ENCODE results near the gene ABCA7.
A peak's percentile ranks its signal among the peaks of the same experiment; 100 is the strongest.
"Not testable (repeated sequence)": the region's sequence is repeated elsewhere in the genome, so short reads cannot be mapped to it uniquely, and the experiment has no call there.

Gene ABCA7

GRCh38 chr19:1109697-1110671, 70.1 kb downstream of the ABCA7 start:
- H3K4me1 ChIP-seq (ENCODE audit: control insufficient read depth, insufficient read depth, low read length) = peaks cover 15% of the 10 kb centered on the region
- H3K9me3 ChIP-seq (ENCODE audit: control insufficient read depth, low read length) = no peaks in the 10 kb centered on the region
- H3K36me3 ChIP-seq (ENCODE audit: control insufficient read depth, insufficient read depth, low read length, severe bottlenecking) = peaks cover 58% of the 10 kb centered on the region
- DNase-seq (ENCODE audit: low read depth) = no peak
- no peak overlapping the region for H3K4me3 ChIP-seq (ENCODE audit: low read length)
- no peak overlapping the region for H3K9ac ChIP-seq (ENCODE audit: low read length)
- no peaks in the 10 kb centered on the region for H3K27me3 ChIP-seq (replicated peaks; ENCODE audit: control insufficient read depth, insufficient read depth, low read length)

GRCh38 chr19:1110809-1111640, 71.1 kb downstream of the ABCA7 start:
- H3K4me1 ChIP-seq (ENCODE audit: control insufficient read depth, insufficient read depth, low read length) = peaks cover 12% of the 10 kb centered on the region
- H3K4me3 ChIP-seq (ENCODE audit: low read length) = no peak overlapping the region
- DNase-seq (ENCODE audit: low read depth) = no peak
- peaks cover 61% of the 10 kb centered on the region for H3K36me3 ChIP-seq (ENCODE audit: control insufficient read depth, insufficient read depth, low read length, severe bottlenecking)
- H3K27me3 ChIP-seq (replicated peaks; ENCODE audit: control insufficient read depth, insufficient read depth, low read length) = no peaks in the 10 kb centered on the region
- no peak overlapping the region for H3K9ac ChIP-seq (ENCODE audit: low read length)
- H3K9me3 ChIP-seq (ENCODE audit: control insufficient read depth, low read length) = no peaks in the 10 kb centered on the region

GRCh38 chr19:1111641-1112267, 71.8 kb downstream of the ABCA7 start:
- Histone ChIP-seq H3K4me1 (ENCODE audit: control insufficient read depth, insufficient read depth, low read length) (peaks cover 7% of the 10 kb centered on the region), H3K36me3 (ENCODE audit: control insufficient read depth, insufficient read depth, low read length, severe bottlenecking) (peaks cover 61% of the 10 kb centered on the region), H3K9me3 (ENCODE audit: control insufficient read depth, low read length) (no peaks in the 10 kb centered on the region), H3K9ac (ENCODE audit: low read length) (no peak overlapping the region), H3K4me3 (ENCODE audit: low read length) (no peak overlapping the region), H3K27me3 (replicated peaks; ENCODE audit: control insufficient read depth, insufficient read depth, low read length) (no peaks in the 10 kb centered on the region)
- no peak for DNase-seq (ENCODE audit: low read depth)

GRCh38 chr19:1112268-1113029, 72.5 kb downstream of the ABCA7 start:
- Histone ChIP-seq H3K36me3 (ENCODE audit: control insufficient read depth, insufficient read depth, low read length, severe bottlenecking) (peaks cover 64% of the 10 kb centered on the region), H3K27me3 (replicated peaks; ENCODE audit: control insufficient read depth, insufficient read depth, low read length) (no peaks in the 10 kb centered on the region), H3K4me1 (ENCODE audit: control insufficient read depth, insufficient read depth, low read length) (peaks cover 7% of the 10 kb centered on the region), H3K9ac (ENCODE audit: low read length) (no peak overlapping the region), H3K4me3 (ENCODE audit: low read length) (no peak overlapping the region), H3K9me3 (ENCODE audit: control insufficient read depth, low read length) (no peaks in the 10 kb centered on the region)
- DNase-seq (ENCODE audit: low read depth) = peak; percentile 34

- DNase-seq (ENCODE audit: low read depth) = peak; percentile 96
- H3K27me3 ChIP-seq (replicated peaks; ENCODE audit: control insufficient read depth, insufficient read depth, low read length) = no peaks in the 10 kb centered on the region
- H3K9me3 ChIP-seq (ENCODE audit: control insufficient read depth, low read length) = no peaks in the 10 kb centered on the region
- peak overlapping the region; percentile 80 for H3K9ac ChIP-seq (ENCODE audit: low read length)
- H3K36me3 ChIP-seq (ENCODE audit: control insufficient read depth, insufficient read depth, low read length, severe bottlenecking) = peaks cover 73% of the 10 kb centered on the region
- H3K4me3 ChIP-seq (ENCODE audit: low read length) = no peak overlapping the region
- peaks cover 7% of the 10 kb centered on the region for H3K4me1 ChIP-seq (ENCODE audit: control insufficient read depth, insufficient read depth, low read length)
Measured at GRCh38 chr19:1113030-1113985, 73.4 kb downstream of the ABCA7 start.

GRCh38 chr19:1113986-1114483, 74.1 kb downstream of the ABCA7 start:
- no peak overlapping the region for H3K4me3 ChIP-seq (ENCODE audit: low read length)
- H3K9me3 ChIP-seq (ENCODE audit: control insufficient read depth, low read length) = no peaks in the 10 kb centered on the region
- H3K4me1 ChIP-seq (ENCODE audit: control insufficient read depth, insufficient read depth, low read length) = peaks cover 7% of the 10 kb centered on the region
- H3K27me3 ChIP-seq (replicated peaks; ENCODE audit: control insufficient read depth, insufficient read depth, low read length) = no peaks in the 10 kb centered on the region
- H3K9ac ChIP-seq (ENCODE audit: low read length) = peak overlapping the region; percentile 80
- peaks cover 76% of the 10 kb centered on the region for H3K36me3 ChIP-seq (ENCODE audit: control insufficient read depth, insufficient read depth, low read length, severe bottlenecking)
- DNase-seq (ENCODE audit: low read depth) = no peak

- peaks cover 80% of the 10 kb centered on the region for H3K36me3 ChIP-seq (ENCODE audit: control insufficient read depth, insufficient read depth, low read length, severe bottlenecking)
- H3K27me3 ChIP-seq (replicated peaks; ENCODE audit: control insufficient read depth, insufficient read depth, low read length); H3K9ac ChIP-seq (ENCODE audit: low read length); H3K4me1 ChIP-seq (ENCODE audit: control insufficient read depth, insufficient read depth, low read length); H3K4me3 ChIP-seq (ENCODE audit: low read length); DNase-seq (ENCODE audit: low read depth); H3K9me3 ChIP-seq (ENCODE audit: control insufficient read depth, low read length): not testable (repeated sequence)
Measured at GRCh38 chr19:1114728-1115127, 74.8 kb downstream of the ABCA7 start.

All from adipocyte (in vitro differentiated cells).